Epithelial cell of esophagus (primary cell): Measurements from ENCODE around the gene SETBP1.

ENCODE experiments used
- DNase-seq: peaks from one replicate; pipeline ENCODE4 v3.0.0; 2010; ENCODE audit warnings: low read depth
- H3K4me3 ChIP-seq: 2 replicates; pipeline ENCODE4 v1.5.1; 2011; ENCODE audit warnings: mild to moderate bottlenecking, low read length, control low read depth
- TF ChIP-seq, protein P1 (sequence below): IDR thresholded peaks from 2 replicates; pipeline ENCODE4 v1.5.1; 2011; ENCODE audit warnings: low read depth, mild to moderate bottlenecking, low read length, control low read depth, inconsistent platforms; ENCODE audit not compliant: insufficient read depth; ENCODE audit errors: missing control alignments

The SETBP1 gene

DNA sequence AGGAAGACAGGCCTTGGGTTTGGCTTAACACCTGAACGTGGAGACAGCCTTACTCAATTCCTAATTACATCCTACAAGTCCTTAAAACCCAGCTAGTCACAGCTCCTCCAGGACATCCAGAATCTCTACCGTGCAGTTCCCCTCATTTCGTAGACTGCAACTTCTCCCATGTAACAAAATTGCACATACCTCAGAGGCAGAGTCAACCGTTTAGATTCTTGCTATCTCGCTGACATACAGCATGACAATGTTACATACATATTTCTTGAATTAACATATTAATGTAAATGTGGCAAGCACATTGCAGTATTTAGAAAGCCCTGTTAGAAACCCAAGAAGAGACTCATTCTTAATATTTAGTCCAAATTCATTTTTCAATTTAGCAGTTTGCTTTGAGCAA lies 358.7 kb downstream of the SETBP1 start:
- H3K4me3 ChIP-seq: no peak overlapping the region
- no peak for DNase-seq
- TF ChIP-seq, protein P1, sequence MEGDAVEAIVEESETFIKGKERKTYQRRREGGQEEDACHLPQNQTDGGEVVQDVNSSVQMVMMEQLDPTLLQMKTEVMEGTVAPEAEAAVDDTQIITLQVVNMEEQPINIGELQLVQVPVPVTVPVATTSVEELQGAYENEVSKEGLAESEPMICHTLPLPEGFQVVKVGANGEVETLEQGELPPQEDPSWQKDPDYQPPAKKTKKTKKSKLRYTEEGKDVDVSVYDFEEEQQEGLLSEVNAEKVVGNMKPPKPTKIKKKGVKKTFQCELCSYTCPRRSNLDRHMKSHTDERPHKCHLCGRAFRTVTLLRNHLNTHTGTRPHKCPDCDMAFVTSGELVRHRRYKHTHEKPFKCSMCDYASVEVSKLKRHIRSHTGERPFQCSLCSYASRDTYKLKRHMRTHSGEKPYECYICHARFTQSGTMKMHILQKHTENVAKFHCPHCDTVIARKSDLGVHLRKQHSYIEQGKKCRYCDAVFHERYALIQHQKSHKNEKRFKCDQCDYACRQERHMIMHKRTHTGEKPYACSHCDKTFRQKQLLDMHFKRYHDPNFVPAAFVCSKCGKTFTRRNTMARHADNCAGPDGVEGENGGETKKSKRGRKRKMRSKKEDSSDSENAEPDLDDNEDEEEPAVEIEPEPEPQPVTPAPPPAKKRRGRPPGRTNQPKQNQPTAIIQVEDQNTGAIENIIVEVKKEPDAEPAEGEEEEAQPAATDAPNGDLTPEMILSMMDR: no peak

DNA sequence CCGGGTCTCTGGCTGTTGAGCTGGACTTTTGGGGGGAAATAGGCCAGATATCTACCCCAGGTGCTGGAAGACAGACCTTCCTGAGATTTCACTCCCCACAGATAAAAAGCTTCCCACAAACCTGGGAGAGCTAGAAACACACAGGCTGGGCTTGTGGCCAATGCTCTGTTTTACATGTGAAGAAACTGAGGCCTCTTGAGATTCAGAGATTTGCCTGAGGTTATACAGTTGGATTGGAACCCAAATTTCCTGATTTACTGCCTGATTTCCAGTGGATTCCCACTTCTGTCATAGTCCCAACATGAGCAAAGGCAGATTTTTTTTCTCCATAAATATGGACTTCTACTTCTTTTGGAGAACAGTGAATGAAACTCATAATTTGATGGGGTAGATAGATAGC lies 360.2 kb downstream of the SETBP1 start:
- TF ChIP-seq, protein P1: no peak
- no peak for DNase-seq
- no peak overlapping the region for H3K4me3 ChIP-seq

DNA sequence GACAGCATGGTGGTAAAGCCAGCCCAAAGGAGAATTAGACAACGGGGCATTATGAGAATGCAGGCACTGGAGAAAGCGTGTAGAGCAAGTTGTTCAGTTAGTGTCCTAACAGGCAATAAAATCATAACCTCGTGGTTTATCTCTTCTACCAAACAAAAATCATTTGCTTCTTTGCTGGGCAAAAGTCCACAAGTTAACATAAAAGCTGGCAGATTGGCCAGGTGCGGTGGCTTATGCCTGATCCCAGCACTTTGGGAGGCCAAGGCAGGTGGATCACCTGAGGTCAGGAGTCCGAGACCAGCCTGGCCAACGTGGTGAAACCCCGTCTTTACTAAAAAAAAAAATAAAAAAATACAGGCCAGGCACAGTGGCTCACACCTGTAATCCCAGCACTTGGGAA lies 364.1 kb downstream of the SETBP1 start:
- H3K4me3 ChIP-seq: no peak overlapping the region
- TF ChIP-seq, protein P1: no peak
- DNase-seq: no peak

DNA sequence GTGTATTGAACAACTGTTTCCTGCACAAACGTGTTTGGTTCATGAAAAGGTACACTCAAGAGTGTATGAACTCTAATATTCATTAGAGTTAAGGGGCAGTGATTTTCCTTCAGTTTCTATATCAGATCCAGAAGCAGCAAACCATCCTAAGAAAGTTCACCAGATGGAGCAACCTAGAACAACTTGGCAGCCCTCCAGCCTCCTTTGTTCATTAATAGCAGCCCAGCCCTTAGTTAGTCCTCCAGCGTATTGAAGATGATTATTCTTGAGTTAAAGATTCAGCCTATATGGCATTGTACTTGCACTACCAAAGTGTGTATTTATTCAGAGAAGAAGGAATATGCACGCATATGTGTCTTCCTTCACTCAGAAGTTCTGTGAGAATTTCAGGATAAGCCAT lies 365.5 kb downstream of the SETBP1 start:
- TF ChIP-seq, protein P1: no peak
- no peak overlapping the region for H3K4me3 ChIP-seq
- no peak for DNase-seq

DNA sequence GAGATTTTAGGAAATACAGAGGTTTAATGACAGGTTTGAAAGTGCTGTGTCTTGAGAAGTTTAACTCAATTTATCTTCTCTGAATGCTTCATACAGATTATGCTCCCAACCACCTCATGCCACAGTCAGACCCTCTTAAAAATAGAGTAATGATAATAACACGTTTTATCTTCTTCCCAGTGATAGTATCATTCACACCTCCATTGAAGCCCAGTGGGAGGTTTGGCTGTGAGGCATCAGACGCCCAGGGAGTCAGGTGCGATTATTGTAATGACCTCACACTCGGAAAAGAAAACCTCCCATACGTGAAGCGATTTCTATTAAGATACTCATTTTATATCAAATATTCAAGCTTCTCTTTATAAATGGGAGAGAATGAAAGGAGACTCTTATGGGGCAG lies 366.3 kb downstream of the SETBP1 start:
- H3K4me3 ChIP-seq: no peak overlapping the region
- TF ChIP-seq, protein P1: no peak
- DNase-seq: no peak

DNA sequence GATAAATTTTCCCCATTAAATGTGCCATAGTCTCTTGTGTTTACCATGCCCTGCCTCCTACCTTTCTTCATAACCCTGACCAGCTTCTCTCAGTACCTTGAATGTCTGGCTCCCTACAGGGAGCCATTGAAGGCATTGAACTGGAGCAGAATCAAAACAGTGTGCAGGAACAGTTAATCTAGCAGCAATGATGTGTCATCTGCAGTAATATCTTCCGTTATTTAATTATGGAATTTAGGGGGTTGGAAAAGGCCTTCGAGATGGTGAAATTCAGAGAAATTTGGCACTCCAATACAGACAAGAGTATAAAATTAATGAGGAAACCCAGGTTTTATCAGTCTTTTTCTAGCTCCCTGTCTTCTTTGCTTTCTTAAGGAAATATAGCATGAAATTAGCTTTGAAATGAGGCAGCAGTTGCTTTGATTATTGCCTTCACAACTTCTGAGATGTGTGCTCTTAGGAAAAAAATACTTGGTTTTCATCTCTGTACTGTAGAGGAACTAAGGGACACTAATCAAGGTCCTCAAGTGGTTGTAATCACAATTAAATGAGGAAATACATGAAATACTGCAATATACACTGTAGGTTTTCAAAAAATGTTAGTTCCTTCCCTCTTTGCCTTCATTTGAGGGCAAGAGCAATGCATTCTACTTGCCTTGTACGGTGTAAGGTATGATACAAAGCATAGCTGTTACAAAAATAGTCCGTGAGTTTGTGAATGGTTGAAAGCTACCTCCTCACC lies 369.1 kb downstream of the SETBP1 start:
- TF ChIP-seq, protein P1: no peak
- no peak overlapping the region for H3K4me3 ChIP-seq
- no peak for DNase-seq

DNA sequence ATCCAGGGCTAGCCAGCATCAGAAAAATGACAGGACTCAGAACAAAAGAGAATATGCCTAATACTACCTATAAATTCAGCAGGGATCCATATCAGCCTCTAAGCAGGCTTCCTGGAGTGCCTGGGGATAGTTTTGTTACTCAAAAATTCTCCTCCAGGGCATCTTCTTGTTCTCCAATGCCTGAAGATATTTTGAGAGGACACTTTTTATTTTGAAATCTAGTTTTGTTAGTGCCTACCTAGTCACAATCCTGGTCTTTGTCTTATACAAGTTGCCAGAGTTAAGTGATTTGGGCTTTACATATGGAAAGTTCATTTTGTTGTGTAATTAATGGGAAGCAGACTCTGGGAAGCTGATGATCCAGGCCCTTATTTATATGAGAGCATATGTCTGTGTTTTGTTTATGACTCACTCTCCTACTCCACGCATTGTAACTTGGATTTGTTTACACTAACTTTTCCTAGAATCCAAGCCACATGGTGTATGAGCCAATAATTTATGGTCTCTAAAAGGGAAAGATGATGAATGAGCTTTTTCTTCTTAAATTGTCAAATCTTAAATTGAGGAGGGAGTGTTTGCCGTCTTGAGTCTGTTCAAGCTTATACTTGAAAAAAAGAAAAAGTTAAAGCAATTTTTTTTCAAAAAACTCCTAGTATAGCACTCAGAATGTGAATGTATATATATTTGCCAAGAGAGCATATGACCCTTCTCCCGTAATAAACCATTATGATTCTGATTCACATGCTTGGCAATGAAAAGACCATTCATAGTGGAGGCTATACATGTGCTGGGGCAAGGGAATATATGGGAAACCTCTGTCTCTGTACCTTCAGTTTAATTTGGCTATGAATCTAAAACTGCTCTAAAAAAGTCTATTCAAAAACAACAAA lies 370.3 kb downstream of the SETBP1 start:
- DNase-seq: peak; percentile 81
- TF ChIP-seq, protein P1: no peak
- no peak overlapping the region for H3K4me3 ChIP-seq
